Transverse colon (tissue), 4 donors: ENCODE measurements around the gene ASXL1.

Experiments
- POLR2AphosphoS5 ChIP-seq, 3 donors: sonication (generic); formaldehyde crosslinking; IDR thresholded peaks; one replicate each; pipeline ENCODE4 v1.6.1; 2016; ENCODE audit warnings: antibody characterized with exemption in 3 of 3
- TF ChIP-seq, protein P1 (sequence below), 5 experiments: fragments of 200-600 bp in 3 of 5; fragments of 450-650 bp in 2 of 5; sonication (generic) in 3 of 5; IDR thresholded peaks; 1 replicate in 2 of 5; 2 replicates in 3 of 5; pipeline ENCODE4 v1.5.1; 2016 to 2017; ENCODE audit warnings: antibody characterized with exemption in 5 of 5, inconsistent platforms in 3 of 5, mild to moderate bottlenecking in 2 of 5, moderate library complexity in 1 of 5

DNA sequence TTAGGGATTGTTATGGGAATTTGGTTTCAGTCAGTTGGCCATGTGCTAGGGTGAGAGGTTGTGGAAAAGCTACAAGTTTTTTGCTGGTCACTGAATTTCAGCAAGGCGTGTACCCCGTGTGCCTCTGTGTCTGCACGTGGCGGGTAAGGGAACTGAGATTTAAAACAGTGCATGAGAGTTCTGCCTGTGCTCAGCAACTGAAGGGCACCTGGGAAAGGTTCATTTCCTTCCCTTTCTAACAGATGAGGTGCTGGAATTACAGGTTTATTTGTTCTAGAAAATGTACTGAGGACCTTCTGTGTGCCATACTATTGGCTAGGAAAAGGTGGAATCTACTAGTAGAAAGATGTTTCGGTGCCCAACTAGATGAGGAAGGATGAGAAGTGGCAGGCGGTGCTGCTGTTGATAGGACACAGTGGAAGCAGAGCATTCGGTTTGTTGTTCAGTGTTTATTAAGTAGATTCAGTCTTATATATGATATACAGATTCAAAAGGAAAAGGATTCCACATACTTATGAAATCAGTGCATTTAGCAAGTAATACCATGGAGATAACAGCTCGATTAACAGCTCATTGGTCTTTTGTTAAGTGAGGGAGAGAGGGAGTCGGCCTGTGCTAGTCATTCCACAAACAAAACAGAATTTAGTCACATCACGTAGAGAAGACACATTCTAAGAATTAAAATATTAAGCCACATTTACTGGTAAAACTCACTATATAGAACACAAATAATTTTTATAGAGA, 84.7 kb downstream of the ASXL1 start:
- TF ChIP-seq, protein P1, sequence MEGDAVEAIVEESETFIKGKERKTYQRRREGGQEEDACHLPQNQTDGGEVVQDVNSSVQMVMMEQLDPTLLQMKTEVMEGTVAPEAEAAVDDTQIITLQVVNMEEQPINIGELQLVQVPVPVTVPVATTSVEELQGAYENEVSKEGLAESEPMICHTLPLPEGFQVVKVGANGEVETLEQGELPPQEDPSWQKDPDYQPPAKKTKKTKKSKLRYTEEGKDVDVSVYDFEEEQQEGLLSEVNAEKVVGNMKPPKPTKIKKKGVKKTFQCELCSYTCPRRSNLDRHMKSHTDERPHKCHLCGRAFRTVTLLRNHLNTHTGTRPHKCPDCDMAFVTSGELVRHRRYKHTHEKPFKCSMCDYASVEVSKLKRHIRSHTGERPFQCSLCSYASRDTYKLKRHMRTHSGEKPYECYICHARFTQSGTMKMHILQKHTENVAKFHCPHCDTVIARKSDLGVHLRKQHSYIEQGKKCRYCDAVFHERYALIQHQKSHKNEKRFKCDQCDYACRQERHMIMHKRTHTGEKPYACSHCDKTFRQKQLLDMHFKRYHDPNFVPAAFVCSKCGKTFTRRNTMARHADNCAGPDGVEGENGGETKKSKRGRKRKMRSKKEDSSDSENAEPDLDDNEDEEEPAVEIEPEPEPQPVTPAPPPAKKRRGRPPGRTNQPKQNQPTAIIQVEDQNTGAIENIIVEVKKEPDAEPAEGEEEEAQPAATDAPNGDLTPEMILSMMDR (IDR thresholded peaks at IDR 0.05): no peak
- no peak for TF ChIP-seq POLR2AphosphoS5 (IDR thresholded peaks at IDR 0.05)
